Right lobe of liver (tissue), 4 donors: ENCODE data around the gene LRRC59.
"Not testable (repeated sequence)": the region's sequence is repeated elsewhere in the genome, so short reads cannot be mapped to it uniquely, and the experiment has no call there.

Experiments used
- POLR2A ChIP-seq: fragments of 450-650 bp; IDR thresholded peaks from one replicate; pipeline ENCODE4 v1.6.1; 2017; ENCODE audit warnings: antibody characterized with exemption, mild to moderate bottlenecking
- TF ChIP-seq, protein P1 (sequence below), 4 donors: fragments of 200-600 bp in 3 of 4; fragments of 450-650 bp in 1 of 4; IDR thresholded peaks; one replicate each; pipeline versions ENCODE4 v1.5.1 to v1.8.0; 2016 to 2022; ENCODE audit warnings: antibody characterized with exemption in 4 of 4, mild to moderate bottlenecking in 2 of 4
- donor health status: DM: no; HTN: no; CAD: no.
- donor health status: DM: no; HTN: no; CAD: no.
- donor health status: DM: no; HTN: yes; CAD: no.

DNA sequence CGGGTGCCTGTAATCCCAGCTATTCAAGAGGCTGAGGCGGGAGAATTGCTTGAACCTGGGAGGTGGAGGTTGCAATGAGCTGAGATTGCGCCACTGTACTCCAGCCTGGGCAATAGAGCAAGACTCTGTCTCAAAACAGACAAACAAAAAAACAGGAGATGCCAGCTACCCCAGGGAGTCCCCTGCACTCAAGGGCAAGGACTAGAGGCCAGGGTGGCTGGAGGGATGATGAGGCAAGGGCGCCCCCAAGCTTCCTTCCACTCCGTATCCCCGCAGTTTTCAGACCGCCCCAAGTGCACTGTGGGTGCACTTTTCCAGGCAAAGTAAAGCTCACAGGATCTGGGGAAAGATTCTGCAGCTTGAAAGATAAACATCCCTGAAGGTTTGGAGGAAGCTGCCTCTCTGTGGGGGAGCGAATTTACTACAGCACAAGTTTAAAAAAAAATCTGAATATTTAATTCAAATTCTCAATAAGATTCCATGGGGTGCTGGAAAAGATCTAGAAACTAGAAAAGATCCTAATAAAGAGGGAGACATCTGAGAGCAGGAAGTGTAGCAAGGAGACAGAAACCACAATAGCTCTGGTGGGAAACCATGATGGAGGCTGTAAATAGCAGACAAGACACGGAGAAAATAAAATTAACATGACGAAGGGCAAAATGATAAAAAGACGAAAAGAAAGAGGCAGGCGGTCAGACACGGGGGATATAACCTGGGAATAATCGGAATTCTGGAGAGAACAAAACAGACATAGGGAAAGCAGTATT lies 63.8 kb downstream of the LRRC59 start:
- not testable (repeated sequence) for TF ChIP-seq POLR2A
- TF ChIP-seq, protein P1, sequence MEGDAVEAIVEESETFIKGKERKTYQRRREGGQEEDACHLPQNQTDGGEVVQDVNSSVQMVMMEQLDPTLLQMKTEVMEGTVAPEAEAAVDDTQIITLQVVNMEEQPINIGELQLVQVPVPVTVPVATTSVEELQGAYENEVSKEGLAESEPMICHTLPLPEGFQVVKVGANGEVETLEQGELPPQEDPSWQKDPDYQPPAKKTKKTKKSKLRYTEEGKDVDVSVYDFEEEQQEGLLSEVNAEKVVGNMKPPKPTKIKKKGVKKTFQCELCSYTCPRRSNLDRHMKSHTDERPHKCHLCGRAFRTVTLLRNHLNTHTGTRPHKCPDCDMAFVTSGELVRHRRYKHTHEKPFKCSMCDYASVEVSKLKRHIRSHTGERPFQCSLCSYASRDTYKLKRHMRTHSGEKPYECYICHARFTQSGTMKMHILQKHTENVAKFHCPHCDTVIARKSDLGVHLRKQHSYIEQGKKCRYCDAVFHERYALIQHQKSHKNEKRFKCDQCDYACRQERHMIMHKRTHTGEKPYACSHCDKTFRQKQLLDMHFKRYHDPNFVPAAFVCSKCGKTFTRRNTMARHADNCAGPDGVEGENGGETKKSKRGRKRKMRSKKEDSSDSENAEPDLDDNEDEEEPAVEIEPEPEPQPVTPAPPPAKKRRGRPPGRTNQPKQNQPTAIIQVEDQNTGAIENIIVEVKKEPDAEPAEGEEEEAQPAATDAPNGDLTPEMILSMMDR (IDR thresholded peaks at IDR 0.05) = not testable (repeated sequence)
